Right atrium auricular region (tissue), 2 donors: ENCODE measurements around the gene RBM17. TPM values are rescaled to one million over a fixed set of nuclear protein-coding genes. Genes with fewer than 3 reads are reported as not detected.

Source experiments
- DNase-seq: peaks from one replicate; pipeline ENCODE4 v3.0.0-alpha.2; 2019; ENCODE audit warnings: low spot score
- H3K27ac ChIP-seq, 2 donors: fragments of 200-600 bp; sonication (generic); 1 replicate in 1 of 2; 2 replicates in 1 of 2; pipeline ENCODE4 v1.5.1; 2016 to 2019
- H3K27me3 ChIP-seq, 2 donors: fragments of 200-600 bp; sonication (generic); one replicate each; pipeline versions ENCODE4 v1.5.1 to v1.6.0; 2017 to 2019
- H3K36me3 ChIP-seq: fragments of 200-600 bp; sonication (generic); one replicate; pipeline ENCODE4 v1.5.1; 2016
- H3K4me1 ChIP-seq, 2 donors: fragments of 200-600 bp; sonication (generic); one replicate each; pipeline versions ENCODE4 v1.5.1 to v1.6.0; 2017 to 2019
- H3K4me3 ChIP-seq, 2 donors: fragments of 200-600 bp; sonication (generic); 1 replicate in 1 of 2; 2 replicates in 1 of 2; pipeline ENCODE4 v1.5.1; 2017 to 2019; ENCODE audit warnings: mild to moderate bottlenecking in 1 of 2, moderate library complexity in 1 of 2
- H3K9me3 ChIP-seq, 2 donors: fragments of 200-600 bp; sonication (generic); one replicate each; pipeline ENCODE4 v1.5.1; 2019
- total RNA-seq, 2 donors: library from RNA; depleted of rRNA; stranded (reverse); fragments of >200 nt; gene quantifications; one replicate each; pipeline ENCODE4 v1.1.0, GENCODE V29; 2016
- TF ChIP-seq, protein P1 (sequence below), 2 donors: fragments of 200-600 bp; sonication (generic); IDR thresholded peaks; one replicate each; pipeline ENCODE4 v1.5.1; 2019; ENCODE audit warnings: antibody characterized with exemption in 2 of 2

The RBM17 gene
- total RNA-seq, 2 donors from 2014 or later: 27.4 to 30.1 TPM

DNA sequence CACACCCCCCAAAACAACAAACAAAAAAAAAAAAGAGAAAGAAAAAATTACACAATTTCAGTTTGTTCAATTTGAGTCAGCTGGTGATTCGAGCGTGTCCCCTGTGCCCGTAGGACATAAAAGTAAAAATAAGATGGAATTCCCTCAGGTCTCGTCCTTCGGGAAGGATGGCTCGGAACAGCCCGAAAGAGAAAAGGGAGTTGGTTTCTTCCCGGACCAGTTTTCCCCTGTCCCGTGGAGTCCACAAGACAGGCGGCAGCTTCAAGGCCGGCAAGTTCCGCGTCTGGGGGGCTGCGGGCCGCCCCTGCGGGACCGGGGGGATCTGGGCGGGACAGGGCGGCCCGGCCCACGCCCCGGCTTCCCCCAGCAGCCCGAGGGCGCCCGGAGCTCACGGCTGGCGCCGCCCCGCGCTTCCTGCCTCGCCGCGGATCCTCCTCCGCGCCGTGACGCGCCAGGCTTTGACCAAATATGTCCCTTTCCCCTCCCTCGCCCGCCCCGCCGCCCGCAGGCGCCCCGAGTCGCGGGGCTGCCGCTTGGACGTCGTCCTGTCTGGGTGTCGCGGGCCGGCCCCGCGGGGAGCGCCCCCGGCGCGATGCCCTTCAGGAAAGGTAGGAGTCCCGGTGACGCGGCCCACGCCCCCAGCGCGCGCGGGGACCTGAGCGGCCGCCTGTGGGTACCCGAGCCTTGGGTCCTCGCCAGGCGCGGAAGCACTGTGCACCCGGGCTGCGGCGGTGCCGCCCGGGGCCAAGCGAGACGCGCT lies 55.8 kb downstream of the RBM17 start:
- Histone ChIP-seq H3K9me3 (no peaks in the 10 kb centered on the region), H3K36me3 (no peaks in the 10 kb centered on the region), H3K4me3 (peak overlapping the region; percentile 84 to 87), H3K4me1 (peaks cover 3 to 24% of the 10 kb centered on the region in 2 donors), H3K27ac (peak overlapping the region; percentile 82 to 92), H3K27me3 (no peaks in the 10 kb centered on the region)
- peak; percentile 92 for DNase-seq
- TF ChIP-seq, protein P1, sequence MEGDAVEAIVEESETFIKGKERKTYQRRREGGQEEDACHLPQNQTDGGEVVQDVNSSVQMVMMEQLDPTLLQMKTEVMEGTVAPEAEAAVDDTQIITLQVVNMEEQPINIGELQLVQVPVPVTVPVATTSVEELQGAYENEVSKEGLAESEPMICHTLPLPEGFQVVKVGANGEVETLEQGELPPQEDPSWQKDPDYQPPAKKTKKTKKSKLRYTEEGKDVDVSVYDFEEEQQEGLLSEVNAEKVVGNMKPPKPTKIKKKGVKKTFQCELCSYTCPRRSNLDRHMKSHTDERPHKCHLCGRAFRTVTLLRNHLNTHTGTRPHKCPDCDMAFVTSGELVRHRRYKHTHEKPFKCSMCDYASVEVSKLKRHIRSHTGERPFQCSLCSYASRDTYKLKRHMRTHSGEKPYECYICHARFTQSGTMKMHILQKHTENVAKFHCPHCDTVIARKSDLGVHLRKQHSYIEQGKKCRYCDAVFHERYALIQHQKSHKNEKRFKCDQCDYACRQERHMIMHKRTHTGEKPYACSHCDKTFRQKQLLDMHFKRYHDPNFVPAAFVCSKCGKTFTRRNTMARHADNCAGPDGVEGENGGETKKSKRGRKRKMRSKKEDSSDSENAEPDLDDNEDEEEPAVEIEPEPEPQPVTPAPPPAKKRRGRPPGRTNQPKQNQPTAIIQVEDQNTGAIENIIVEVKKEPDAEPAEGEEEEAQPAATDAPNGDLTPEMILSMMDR (IDR thresholded peaks at IDR 0.05): peak in 1 of 2 donors; percentile 51

DNA sequence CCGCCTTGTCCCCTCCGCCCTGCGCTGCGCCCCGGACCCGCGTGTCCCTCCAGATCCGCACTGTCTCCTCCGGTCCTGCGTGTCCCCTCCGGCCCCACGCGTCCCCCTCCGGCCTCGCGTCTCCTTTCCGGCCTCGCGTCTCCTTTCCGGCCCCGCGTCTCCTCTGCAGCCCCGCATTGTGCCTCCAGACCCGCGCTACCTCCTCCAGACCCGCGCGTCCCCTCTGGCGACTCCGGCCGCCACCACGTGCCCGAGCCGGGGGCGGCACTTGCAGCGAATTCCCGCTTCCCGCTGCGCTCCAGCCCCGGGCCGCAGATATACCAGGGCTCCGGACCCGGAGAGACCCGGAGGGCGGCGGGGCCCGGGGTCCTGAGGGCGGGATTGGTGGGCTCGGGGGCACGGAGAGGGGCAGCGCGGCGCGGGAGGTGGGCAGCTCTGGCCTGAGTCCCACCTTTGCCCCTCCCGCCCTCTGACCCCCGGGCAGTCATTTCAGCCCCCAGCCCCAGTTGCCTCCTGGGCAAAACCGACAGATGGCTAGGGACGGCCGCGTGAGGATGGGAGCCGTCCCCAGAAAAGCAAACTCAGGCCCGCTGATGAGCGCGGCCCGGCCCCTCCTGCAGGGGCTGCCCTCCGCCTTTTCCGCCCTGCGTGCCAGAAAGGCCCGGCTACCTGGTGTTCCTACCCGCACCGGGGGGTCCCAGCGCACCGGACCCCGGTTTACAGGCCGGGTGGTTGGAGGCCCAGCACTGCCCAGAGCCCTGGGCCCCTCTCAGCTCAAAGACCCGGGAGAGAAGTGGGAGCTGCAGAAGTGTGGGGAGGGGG lies 56.5 kb downstream of the RBM17 start:
- Histone ChIP-seq H3K4me1 (peaks cover 3 to 24% of the 10 kb centered on the region in 2 donors), H3K36me3 (no peaks in the 10 kb centered on the region), H3K27me3 (no peaks in the 10 kb centered on the region), H3K9me3 (no peaks in the 10 kb centered on the region), H3K4me3 (peak overlapping the region; percentile 84 to 87), H3K27ac (peak overlapping the region; percentile 82 to 92)
- TF ChIP-seq, protein P1 (IDR thresholded peaks at IDR 0.05): no peak
- no peak for DNase-seq

DNA sequence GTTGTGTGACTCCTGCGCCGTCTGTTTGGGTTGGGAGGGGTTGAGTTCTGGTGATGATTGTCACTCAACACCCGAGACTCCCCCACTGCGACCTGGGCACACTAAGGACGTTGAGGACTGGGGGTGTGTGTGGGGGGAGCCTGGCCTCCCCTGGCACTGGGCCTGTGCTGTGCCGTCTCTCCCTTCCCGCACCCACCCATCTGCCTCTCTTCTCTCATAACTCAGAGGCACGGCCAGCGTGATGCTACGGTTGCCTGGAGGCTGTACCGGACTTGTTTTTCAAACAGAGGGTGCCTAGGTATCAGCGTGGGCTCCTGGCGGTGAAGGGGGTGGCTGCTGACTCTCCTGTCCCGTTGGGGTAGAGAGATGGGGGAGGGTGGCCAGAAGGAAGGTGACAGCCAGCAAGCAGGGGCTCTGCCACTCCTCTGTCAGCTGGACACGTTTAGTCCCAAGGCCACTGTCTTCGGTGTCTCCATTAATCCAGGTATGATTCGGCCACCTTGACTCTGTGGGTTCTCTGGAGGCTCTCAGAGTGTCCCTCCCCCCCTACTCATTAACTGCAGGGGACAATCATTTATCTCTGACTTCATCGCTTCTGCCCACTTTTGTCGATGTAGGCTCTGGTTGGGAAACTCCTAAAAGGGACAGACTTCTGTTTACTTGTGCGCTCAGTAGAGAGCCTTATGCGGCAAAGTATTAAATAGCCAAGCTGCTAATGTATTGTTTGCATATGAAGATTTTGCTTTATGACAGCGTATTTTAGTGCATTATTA lies 57.4 kb downstream of the RBM17 start:
- no peak for DNase-seq
- no peaks in the 10 kb centered on the region for H3K27me3 ChIP-seq
- no peaks in the 10 kb centered on the region for H3K36me3 ChIP-seq
- H3K27ac ChIP-seq: peak overlapping the region; percentile 82 to 92
- H3K9me3 ChIP-seq: no peaks in the 10 kb centered on the region
- peaks cover 3 to 28% of the 10 kb centered on the region in 2 donors for H3K4me1 ChIP-seq
- TF ChIP-seq, protein P1 (IDR thresholded peaks at IDR 0.05): no peak
- peak overlapping the region; percentile 84 to 87 for H3K4me3 ChIP-seq

DNA sequence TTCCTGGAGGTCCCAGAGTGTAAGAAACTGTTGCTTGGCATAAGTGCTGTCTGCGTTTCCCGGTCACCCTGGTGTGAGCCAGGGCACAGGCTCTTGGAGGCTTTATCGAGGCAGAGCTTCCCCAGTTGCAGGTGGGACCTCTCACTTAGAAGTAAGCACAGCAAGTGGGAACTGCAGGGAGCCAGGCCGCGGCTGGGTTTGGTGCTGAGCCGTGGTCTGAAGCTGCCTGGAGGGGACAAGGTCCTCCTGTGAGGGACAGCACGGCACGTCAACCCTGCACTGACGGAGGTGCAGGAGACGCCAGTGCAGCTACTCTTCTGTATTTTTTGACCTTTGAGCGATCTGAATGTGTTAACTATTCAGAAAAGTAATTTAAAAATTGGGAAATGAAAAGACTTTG lies 58.1 kb downstream of the RBM17 start:
- Histone ChIP-seq H3K4me3 (no peak overlapping the region), H3K36me3 (no peaks in the 10 kb centered on the region), H3K27me3 (no peaks in the 10 kb centered on the region), H3K4me1 (peaks cover 3 to 34% of the 10 kb centered on the region in 2 donors), H3K27ac (no peak overlapping the region), H3K9me3 (no peaks in the 10 kb centered on the region)
- no peak for DNase-seq
- TF ChIP-seq, protein P1 (IDR thresholded peaks at IDR 0.05): no peak

DNA sequence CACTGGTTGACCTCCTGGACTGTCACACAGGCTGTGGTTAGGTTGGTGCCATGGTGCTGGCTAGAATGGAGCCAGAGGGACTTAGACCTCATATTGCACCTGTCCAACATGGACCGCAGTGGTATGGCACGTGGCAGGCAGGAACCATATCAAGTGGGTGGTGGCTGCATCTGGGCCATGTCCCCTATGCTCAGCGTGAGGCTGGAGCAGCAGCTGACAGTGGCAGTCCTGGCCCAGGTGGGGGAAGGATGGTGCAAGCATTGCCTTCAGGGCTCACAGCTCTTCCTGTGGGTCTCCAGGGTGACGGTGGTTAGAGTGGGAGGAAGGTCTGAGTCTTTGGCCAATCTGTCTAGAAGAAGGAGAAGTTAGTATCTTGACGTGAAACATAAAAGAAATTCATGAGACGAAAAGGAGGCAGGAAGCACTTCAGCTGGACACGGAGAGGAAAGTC lies 59.4 kb downstream of the RBM17 start:
- no peak for DNase-seq
- Histone ChIP-seq H3K27ac (no peak overlapping the region), H3K4me3 (no peak overlapping the region), H3K9me3 (no peaks in the 10 kb centered on the region), H3K4me1 (peaks cover 3 to 34% of the 10 kb centered on the region in 2 donors), H3K36me3 (no peaks in the 10 kb centered on the region), H3K27me3 (no peaks in the 10 kb centered on the region)
- TF ChIP-seq, protein P1 (IDR thresholded peaks at IDR 0.05): no peak
